IMR-90 (cell line): ENCODE results near the gene ITGA3. TPM values are rescaled to one million over a fixed set of nuclear protein-coding genes. Genes with fewer than 3 reads are reported as not detected.

Experiments
- ATAC-seq: fragments of 200-7000 bp; cut with Tn5 transposase; 2 replicates; pipeline ENCODE4 v1.9.1; 2020; ENCODE audit warnings: low read depth, mild to moderate bottlenecking, moderate library complexity
- BruUV-seq: library from RNA; stranded (reverse); fragments of 400-500 nt; replicated peaks from 2 replicates; lab custom pipeline; 2021; lab: Mats Ljungman, UMichigan
- CTCF ChIA-PET: fragments of 300-600 bp; formaldehyde crosslinking; extraction: SDS; loops from one replicate; lab custom pipeline; 2021; ENCODE audit warnings: antibody characterized with exemption; lab: Yijun Ruan, JAX
- POLR2A ChIA-PET: fragments of 300-600 bp; sonication (Branson Sonifier 250); formaldehyde crosslinking; loops from one replicate; lab custom pipeline; 2022; ENCODE audit warnings: antibody characterized with exemption; ENCODE audit not compliant: unreplicated experiment; lab: Charles Lee
- DNase-seq: peaks from one replicate; pipeline ENCODE4 v3.0.0; 2013
- H2AFZ ChIP-seq: replicated peaks from 2 replicates; pipeline ENCODE3; 2013; ENCODE audit warnings: low read length, mild to moderate bottlenecking; ENCODE audit not compliant: poor library complexity
- H2AK5ac ChIP-seq: 2 replicates; pipeline ENCODE4 v1.6.1; 2013; ENCODE audit warnings: low read depth, low read length, inconsistent platforms
- H2AK9ac ChIP-seq: replicated peaks from 2 replicates; pipeline ENCODE3; 2013; ENCODE audit warnings: mild to moderate bottlenecking, low read depth, low read length, moderate library complexity; ENCODE audit not compliant: poor library complexity
- H2BK120ac ChIP-seq: 2 replicates; pipeline ENCODE4 v1.6.1; 2013; ENCODE audit warnings: low read depth, low read length, inconsistent platforms
- H2BK15ac ChIP-seq: 3 replicates; pipeline ENCODE4 v1.6.1; 2013; ENCODE audit warnings: low read depth, low read length, inconsistent platforms
- H2BK20ac ChIP-seq: 2 replicates; pipeline ENCODE4 v1.6.1; 2013; ENCODE audit warnings: low read depth, mild to moderate bottlenecking, inconsistent platforms, low read length, moderate library complexity
- H2BK5ac ChIP-seq: 2 replicates; pipeline ENCODE4 v1.6.1; 2013; ENCODE audit warnings: mild to moderate bottlenecking, low read depth, low read length, inconsistent platforms; ENCODE audit not compliant: poor library complexity, severe bottlenecking
- H3K14ac ChIP-seq: replicated peaks from 2 replicates; pipeline ENCODE4 v1.6.1; 2013; ENCODE audit warnings: low read depth, low read length, inconsistent platforms
- H3K18ac ChIP-seq: 2 replicates; pipeline ENCODE4 v1.6.1; 2013; ENCODE audit warnings: low read depth, low read length, control low read depth
- H3K23ac ChIP-seq: 2 replicates; pipeline ENCODE4 v1.6.1; 2013; ENCODE audit warnings: low read depth, low read length, inconsistent platforms
- H3K27ac ChIP-seq: 2 replicates; pipeline ENCODE4 v1.5.1; 2013; ENCODE audit warnings: mild to moderate bottlenecking, control low read depth, low read length; ENCODE audit not compliant: insufficient read depth
- H3K27me3 ChIP-seq: 2 replicates; pipeline ENCODE4 v1.6.1; 2013; ENCODE audit warnings: low read length; ENCODE audit not compliant: control insufficient read depth, insufficient read depth
- H3K36me3 ChIP-seq: 2 replicates; pipeline ENCODE4 v1.6.1; 2013; ENCODE audit warnings: low read length, mixed read lengths; ENCODE audit not compliant: control insufficient read depth, insufficient read depth
- H3K4ac ChIP-seq: 2 replicates; pipeline ENCODE4 v1.6.1; 2013; ENCODE audit warnings: low read depth, low read length, inconsistent platforms
- H3K4me1 ChIP-seq: 2 replicates; pipeline ENCODE4 v1.6.1; 2013; ENCODE audit warnings: low read length, mixed read lengths; ENCODE audit not compliant: control insufficient read depth, insufficient read depth
- H3K4me2 ChIP-seq: 2 replicates; pipeline ENCODE4 v1.6.1; 2013; ENCODE audit warnings: low read depth, mild to moderate bottlenecking, control low read depth, low read length, moderate library complexity
- H3K4me3 ChIP-seq: 2 replicates; pipeline ENCODE4 v1.5.1; 2013; ENCODE audit warnings: low read depth, mild to moderate bottlenecking, control low read depth, low read length, moderate library complexity; ENCODE audit not compliant: insufficient read depth
- H3K56ac ChIP-seq: 2 replicates; pipeline ENCODE4 v1.6.1; 2013; ENCODE audit warnings: low read length, inconsistent platforms; ENCODE audit not compliant: insufficient read depth; ENCODE audit errors: extremely low read depth
- H3K79me1 ChIP-seq, 2 experiments: 2 replicates each; pipeline ENCODE4 v1.6.1; 2013; ENCODE audit warnings: low read length in 2 of 2, inconsistent platforms in 1 of 2, low read depth in 1 of 2
- H3K9ac ChIP-seq: 2 replicates; pipeline ENCODE4 v1.6.1; 2013; ENCODE audit warnings: low read depth, low read length, control low read depth
- H3K9me1 ChIP-seq: 2 replicates; pipeline ENCODE4 v1.6.1; 2013; ENCODE audit warnings: low read length, inconsistent platforms; ENCODE audit not compliant: insufficient read depth
- H3K9me3 ChIP-seq: 2 replicates; pipeline ENCODE4 v1.6.1; 2013; ENCODE audit warnings: low read length; ENCODE audit not compliant: control insufficient read depth, insufficient read depth
- H4K20me1 ChIP-seq: 2 replicates; pipeline ENCODE4 v1.6.1; 2013; ENCODE audit warnings: low read length, inconsistent platforms; ENCODE audit not compliant: insufficient read depth
- H4K5ac ChIP-seq: 2 replicates; pipeline ENCODE4 v1.6.1; 2013; ENCODE audit warnings: mild to moderate bottlenecking, low read depth, low read length, control low read depth
- H4K8ac ChIP-seq, 2 experiments: 2 replicates each; pipeline ENCODE4 v1.6.1; 2013; ENCODE audit warnings: low read depth in 2 of 2, low read length in 2 of 2, control low read depth in 1 of 2, inconsistent platforms in 1 of 2
- H4K91ac ChIP-seq: 2 replicates; pipeline ENCODE4 v1.6.1; 2013; ENCODE audit warnings: low read depth, low read length, inconsistent platforms; ENCODE audit not compliant: insufficient read depth
- MXI1 ChIP-seq: IDR thresholded peaks from 2 replicates; pipeline ENCODE4 v1.6.1; 2012; ENCODE audit warnings: low read depth, mild to moderate bottlenecking, low read length, moderate library complexity, borderline replicate concordance
- NFE2L2 ChIP-seq: fragments of 150-350 bp; IDR thresholded peaks from 2 replicates; pipeline ENCODE4 v1.6.1; 2016; ENCODE audit warnings: low read depth, mild to moderate bottlenecking, low read length
- POLR2A ChIP-seq: IDR thresholded peaks from 2 replicates; pipeline ENCODE4 v1.6.1; 2012; ENCODE audit warnings: mild to moderate bottlenecking, low read depth, low read length
- RAD21 ChIP-seq: IDR thresholded peaks from 2 replicates; pipeline ENCODE4 v1.6.1; 2012; ENCODE audit warnings: low read length, improper control_type of control experiment
- WGBS, 2 experiments: methylation state at CpG; one replicate each; pipeline versions ENCODE4 v1.1.5 to v1.1.7; 2013; ENCODE audit warnings: missing lambda C conversion rate in 2 of 2; ENCODE audit not compliant: insufficient read length in 1 of 2; ENCODE audit errors: extremely low coverage in 2 of 2; 5-methylcytosine and 5-hydroxymethylcytosine counted together
- dilution Hi-C: fragments of 300-500 bp; cut with HindIII; formaldehyde crosslinking; loops from one replicate; pipeline ENCODE4 v1.14.3; 2018; ENCODE audit warnings: low sequenced_read_pairs; ENCODE audit not compliant: unreplicated experiment
- in situ Hi-C: fragments of 300-500 bp; cut with MboI; formaldehyde crosslinking; loops from 3 replicates; pipeline ENCODE4 v1.14.3; 2019; ENCODE audit warnings: low sequenced_read_pairs, inconsistent platforms, mixed read lengths
- intact Hi-C: fragments of 100-400 bp; cut with micrococcal nuclease; formaldehyde crosslinking; loops from 2 replicates; pipeline ENCODE4 v1.10.0; 2022
- polyA plus RNA-seq, 3 experiments: library from polyadenylated mRNA; depleted of rRNA; stranded (reverse); fragments of >200 nt; gene quantifications; 2 replicates each; pipeline ENCODE4 v1.2.3, GENCODE V29; 2012; ENCODE audit warnings: low replicate concordance in 1 of 3
- total RNA-seq: library from RNA; depleted of rRNA; stranded (reverse); fragments of >200 nt; gene quantifications from 2 replicates; pipeline ENCODE4 v1.2.3, GENCODE V29; 2012
- TF ChIP-seq, protein P1 (sequence below): fragments of 150-350 bp; IDR thresholded peaks from 2 replicates; pipeline ENCODE4 v1.6.1; 2017; ENCODE audit warnings: mild to moderate bottlenecking, antibody characterized with exemption, low read length, low read depth

ITGA3 gene
- total and polyA plus RNA-seq, 2 of the 4 experiments (the other 2 are of a cell fraction): 78.0 to 202 TPM

DNA sequence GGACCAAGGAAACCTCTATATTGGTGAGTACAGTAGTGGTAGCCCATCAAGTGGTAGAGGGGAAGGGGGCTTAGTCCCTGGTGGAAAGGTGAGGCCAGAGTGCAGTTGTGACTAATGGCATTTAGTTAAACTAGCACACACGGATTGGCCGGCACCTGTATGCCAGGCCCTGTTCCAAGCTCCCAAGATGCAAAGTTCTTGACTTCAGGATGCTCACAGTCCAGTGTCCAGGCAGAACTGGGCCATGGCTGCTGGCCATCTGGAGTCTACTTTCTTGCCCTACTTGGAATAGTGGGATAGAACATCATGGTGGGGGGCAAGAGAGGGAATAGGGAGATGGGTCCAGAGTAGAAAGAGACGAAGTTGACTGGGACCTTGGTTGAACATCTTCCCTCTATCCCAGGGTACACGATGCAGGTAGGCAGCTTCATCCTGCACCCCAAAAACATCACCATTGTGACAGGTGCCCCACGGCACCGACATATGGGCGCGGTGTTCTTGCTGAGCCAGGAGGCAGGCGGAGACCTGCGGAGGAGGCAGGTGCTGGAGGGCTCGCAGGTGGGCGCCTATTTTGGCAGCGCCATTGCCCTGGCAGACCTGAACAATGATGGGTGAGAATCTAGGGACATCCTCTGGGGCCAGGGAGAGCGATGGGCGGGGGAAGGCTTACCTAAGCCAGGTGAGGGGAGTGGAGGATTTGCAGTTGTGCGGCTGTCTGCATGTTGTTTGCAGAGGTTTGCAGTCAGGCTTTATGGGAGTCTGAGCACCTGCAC is 15.2 kb downstream of the ITGA3 start:
- H3K56ac ChIP-seq: no peak overlapping the region
- no TSS peak for BruUV-seq
- no peak overlapping the region for H4K8ac ChIP-seq
- H3K27ac ChIP-seq: no peak overlapping the region
- no peak overlapping the region for H3K4me2 ChIP-seq
- no peak overlapping the region for H3K14ac ChIP-seq
- peaks cover 5% of the 10 kb centered on the region; the same call in 1 of the 2 replicates for H3K4me1 ChIP-seq
- H3K18ac ChIP-seq: no peak overlapping the region
- no peak overlapping the region for H4K5ac ChIP-seq
- H2BK5ac ChIP-seq: no peak overlapping the region
- H2BK15ac ChIP-seq: no peak overlapping the region
- H2BK120ac ChIP-seq: no peak overlapping the region
- peaks cover 52% of the 10 kb centered on the region for H3K36me3 ChIP-seq
- H3K9ac ChIP-seq: no peak overlapping the region
- intact Hi-C loops (no loop called here), in situ Hi-C loops (no loop called here), dilution Hi-C loops (no loop called here)
- WGBS, 2 experiments: 98% methylated on average over 8 of the region's 16 CpGs; no CpG with 5 or more reads in 1 of the 2 experiments
- no peak overlapping the region for H3K23ac ChIP-seq
- no peaks in the 10 kb centered on the region; the same call in 1 of the 2 replicates for H4K20me1 ChIP-seq
- POLR2A ChIA-PET: no interaction called here
- H3K4ac ChIP-seq: no peak overlapping the region
- H4K91ac ChIP-seq: no peak overlapping the region
- H2AK5ac ChIP-seq: no peak overlapping the region
- H3K9me3 ChIP-seq: no peaks in the 10 kb centered on the region
- DNase-seq (no peak), ATAC-seq (no peak)
- H3K9me1 ChIP-seq: peaks cover 24% of the 10 kb centered on the region
- TF ChIP-seq RAD21 (no peak), NFE2L2 (no peak), POLR2A (no peak), MXI1 (no peak)
- TF ChIP-seq, protein P1, sequence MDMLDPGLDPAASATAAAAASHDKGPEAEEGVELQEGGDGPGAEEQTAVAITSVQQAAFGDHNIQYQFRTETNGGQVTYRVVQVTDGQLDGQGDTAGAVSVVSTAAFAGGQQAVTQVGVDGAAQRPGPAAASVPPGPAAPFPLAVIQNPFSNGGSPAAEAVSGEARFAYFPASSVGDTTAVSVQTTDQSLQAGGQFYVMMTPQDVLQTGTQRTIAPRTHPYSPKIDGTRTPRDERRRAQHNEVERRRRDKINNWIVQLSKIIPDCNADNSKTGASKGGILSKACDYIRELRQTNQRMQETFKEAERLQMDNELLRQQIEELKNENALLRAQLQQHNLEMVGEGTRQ: no peak
- no peak overlapping the region for H3K4me3 ChIP-seq
- no peak overlapping the region for H2AK9ac ChIP-seq
- H2BK20ac ChIP-seq: no peak overlapping the region
- no peak overlapping the region for H2AFZ ChIP-seq
- peaks cover 38 to 75% of the 10 kb centered on the region in 2 experiments for H3K79me1 ChIP-seq
- CTCF ChIA-PET: no interaction called here
- no peaks in the 10 kb centered on the region for H3K27me3 ChIP-seq
